SK-N-SH treated with all-trans-retinoic acid at 6 μM for 48 hours (cell line): ENCODE measurements around the gene FNDC11.

Experiments
- ARNTL ChIP-seq: fragments of 450-650 bp; formaldehyde crosslinking; IDR thresholded peaks from 2 replicates; pipeline ENCODE4 v1.5.0; 2020; ENCODE audit warnings: low read depth, mild to moderate bottlenecking, moderate library complexity, borderline replicate concordance
- CREB5 ChIP-seq: fragments of 250-450 bp; sonication (Bioruptor Pico); IDR thresholded peaks from 2 replicates; pipeline ENCODE4 v1.5.1; 2020; ENCODE audit warnings: low read depth, mild to moderate bottlenecking, moderate library complexity
- GLIS3 ChIP-seq: fragments of 250-450 bp; sonication (Bioruptor Pico); IDR thresholded peaks from 2 replicates; pipeline ENCODE4 v1.5.0; 2020; ENCODE audit warnings: mild to moderate bottlenecking, moderate library complexity
- OSR1 ChIP-seq: fragments of 250-450 bp; sonication (Bioruptor Pico); IDR thresholded peaks from 2 replicates; pipeline ENCODE4 v1.8.0; 2022; ENCODE audit warnings: moderate library complexity, mild to moderate bottlenecking, inconsistent platforms
- PATZ1 ChIP-seq: fragments of 250-450 bp; sonication (Bioruptor Pico); IDR thresholded peaks from 2 replicates; pipeline ENCODE4 v1.8.0; 2020; ENCODE audit warnings: mild to moderate bottlenecking, moderate library complexity, borderline replicate concordance
- TCF4 ChIP-seq: fragments of 250-450 bp; sonication (Bioruptor Pico); IDR thresholded peaks from 2 replicates; pipeline ENCODE4 v1.8.0; 2021; ENCODE audit warnings: mild to moderate bottlenecking, moderate library complexity, borderline replicate concordance
- ZFP3 ChIP-seq: fragments of 250-450 bp; sonication (Bioruptor Pico); IDR thresholded peaks from 2 replicates; pipeline ENCODE4 v1.5.0; 2020; ENCODE audit warnings: mild to moderate bottlenecking, moderate library complexity

- TF ChIP-seq TCF4 (CRISPR knock-in tag) = no peak
- TF ChIP-seq CREB5 (CRISPR knock-in tag) = no peak
- no peak for TF ChIP-seq ZFP3 (CRISPR knock-in tag)
- TF ChIP-seq ARNTL = no peak
- TF ChIP-seq GLIS3 = no peak
- no peak for TF ChIP-seq PATZ1 (CRISPR knock-in tag)
- TF ChIP-seq OSR1 (CRISPR knock-in tag) = no peak
Observed at GRCh38 chr20:63561624-63562396, 7.9 kb downstream of the FNDC11 start.
